Brain microvascular endothelial cell (primary cell): ENCODE results near the gene KRTAP9-4.
"Not testable (repeated sequence)": the region's sequence is repeated elsewhere in the genome, so short reads cannot be mapped to it uniquely, and the experiment has no call there.

Experiments
- DNase-seq: peaks from one replicate; pipeline ENCODE4 v3.0.0-alpha.2; 2020
- H3K27ac ChIP-seq: fragments of 250-450 bp; sonication (Bioruptor Pico); 2 replicates; pipeline ENCODE4 v1.5.1; 2020; ENCODE audit warnings: mild to moderate bottlenecking, moderate library complexity
- H3K27me3 ChIP-seq: fragments of 250-450 bp; sonication (Bioruptor Pico); replicated peaks from 2 replicates; pipeline ENCODE4 v1.5.1; 2020; ENCODE audit warnings: mild to moderate bottlenecking
- H3K36me3 ChIP-seq: fragments of 250-450 bp; sonication (Bioruptor Pico); replicated peaks from 2 replicates; pipeline ENCODE4 v1.5.1; 2020; ENCODE audit warnings: mild to moderate bottlenecking
- H3K4me3 ChIP-seq: 2 replicates; pipeline ENCODE4 v1.5.1; 2011; ENCODE audit warnings: low read depth, mild to moderate bottlenecking, control low read depth, low read length, moderate library complexity
- in situ Hi-C: cut with HindIII; loops from 2 replicates; pipeline ENCODE4 v1.10.0; 2017; ENCODE audit warnings: low sequenced_read_pairs, low pct_ligation_motif_present
- TF ChIP-seq, protein P1 (sequence below): IDR thresholded peaks from 2 replicates; pipeline ENCODE4 v1.5.1; 2011; ENCODE audit warnings: low read depth, mild to moderate bottlenecking, moderate library complexity, low read length, control low read depth, inconsistent platforms; ENCODE audit errors: missing control alignments

KRTAP9-4 gene, protein sequence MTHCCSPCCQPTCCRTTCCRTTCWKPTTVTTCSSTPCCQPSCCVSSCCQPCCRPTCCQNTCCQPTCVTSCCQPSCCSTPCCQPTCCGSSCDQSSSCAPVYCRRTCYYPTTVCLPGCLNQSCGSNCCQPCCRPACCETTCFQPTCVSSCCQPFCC

DNA sequence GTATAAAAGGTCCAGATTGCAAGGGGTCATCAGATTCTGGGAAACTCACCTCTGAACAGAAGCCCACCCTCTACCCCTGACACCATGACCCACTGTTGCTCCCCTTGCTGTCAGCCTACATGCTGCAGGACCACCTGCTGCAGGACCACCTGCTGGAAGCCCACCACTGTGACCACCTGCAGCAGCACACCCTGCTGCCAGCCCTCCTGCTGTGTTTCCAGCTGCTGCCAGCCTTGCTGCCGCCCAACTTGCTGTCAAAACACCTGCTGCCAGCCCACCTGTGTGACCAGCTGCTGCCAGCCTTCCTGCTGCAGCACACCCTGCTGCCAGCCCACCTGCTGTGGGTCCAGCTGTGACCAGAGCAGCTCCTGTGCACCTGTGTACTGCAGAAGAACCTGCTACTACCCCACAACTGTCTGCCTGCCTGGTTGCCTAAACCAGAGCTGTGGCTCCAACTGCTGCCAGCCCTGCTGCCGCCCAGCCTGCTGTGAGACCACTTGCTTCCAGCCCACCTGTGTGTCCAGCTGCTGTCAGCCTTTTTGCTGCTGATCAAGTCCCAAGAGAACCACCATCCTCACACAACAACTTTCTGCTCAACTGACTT lies at the start of gene KRTAP9-4:
Gene KRTAP9-4, plus strand, starts transcription at position 51 of the 604 bp plus-strand sequence. Its CDS starts 34 bp downstream, at position 85.
- DNase-seq, in situ Hi-C loops, H3K27me3 ChIP-seq, H3K4me3 ChIP-seq, H3K36me3 ChIP-seq, H3K27ac ChIP-seq: not testable (repeated sequence)

DNA sequence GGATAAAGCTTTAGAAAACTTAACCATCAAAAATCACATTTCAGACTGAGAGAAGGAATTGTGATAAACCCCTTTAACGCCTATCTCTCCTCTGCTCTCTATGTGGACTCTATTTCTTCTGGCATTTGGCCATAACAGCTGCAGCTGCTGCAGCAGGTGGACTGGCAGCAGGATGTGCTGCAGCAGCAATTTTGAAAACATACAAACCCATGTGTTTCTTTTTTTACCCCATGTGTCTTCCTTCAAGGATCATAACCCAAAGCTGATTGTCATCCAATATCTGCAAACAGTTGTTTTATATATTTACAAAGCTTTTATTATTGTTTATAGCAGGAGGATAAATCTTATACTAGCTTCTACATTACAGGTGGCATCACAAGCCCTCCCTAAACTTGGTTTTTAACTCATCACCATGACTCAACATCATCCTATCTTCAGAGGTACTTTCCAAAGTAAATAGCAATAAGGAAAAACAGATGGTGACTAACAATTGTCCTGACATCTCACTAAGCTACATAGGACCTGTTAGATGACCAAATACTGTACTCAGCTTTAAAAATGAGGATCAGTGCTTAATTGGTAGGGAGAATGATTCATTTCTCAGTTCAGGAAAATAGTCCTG lies 37.5 kb upstream of the KRTAP9-4 start:
- Histone ChIP-seq H3K27me3 (no peaks in the 10 kb centered on the region), H3K36me3 (no peaks in the 10 kb centered on the region), H3K4me3 (no peak overlapping the region), H3K27ac (no peak overlapping the region)
- TF ChIP-seq, protein P1, sequence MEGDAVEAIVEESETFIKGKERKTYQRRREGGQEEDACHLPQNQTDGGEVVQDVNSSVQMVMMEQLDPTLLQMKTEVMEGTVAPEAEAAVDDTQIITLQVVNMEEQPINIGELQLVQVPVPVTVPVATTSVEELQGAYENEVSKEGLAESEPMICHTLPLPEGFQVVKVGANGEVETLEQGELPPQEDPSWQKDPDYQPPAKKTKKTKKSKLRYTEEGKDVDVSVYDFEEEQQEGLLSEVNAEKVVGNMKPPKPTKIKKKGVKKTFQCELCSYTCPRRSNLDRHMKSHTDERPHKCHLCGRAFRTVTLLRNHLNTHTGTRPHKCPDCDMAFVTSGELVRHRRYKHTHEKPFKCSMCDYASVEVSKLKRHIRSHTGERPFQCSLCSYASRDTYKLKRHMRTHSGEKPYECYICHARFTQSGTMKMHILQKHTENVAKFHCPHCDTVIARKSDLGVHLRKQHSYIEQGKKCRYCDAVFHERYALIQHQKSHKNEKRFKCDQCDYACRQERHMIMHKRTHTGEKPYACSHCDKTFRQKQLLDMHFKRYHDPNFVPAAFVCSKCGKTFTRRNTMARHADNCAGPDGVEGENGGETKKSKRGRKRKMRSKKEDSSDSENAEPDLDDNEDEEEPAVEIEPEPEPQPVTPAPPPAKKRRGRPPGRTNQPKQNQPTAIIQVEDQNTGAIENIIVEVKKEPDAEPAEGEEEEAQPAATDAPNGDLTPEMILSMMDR: no peak
- DNase-seq: no peak
- in situ Hi-C loops: no loop called here

DNA sequence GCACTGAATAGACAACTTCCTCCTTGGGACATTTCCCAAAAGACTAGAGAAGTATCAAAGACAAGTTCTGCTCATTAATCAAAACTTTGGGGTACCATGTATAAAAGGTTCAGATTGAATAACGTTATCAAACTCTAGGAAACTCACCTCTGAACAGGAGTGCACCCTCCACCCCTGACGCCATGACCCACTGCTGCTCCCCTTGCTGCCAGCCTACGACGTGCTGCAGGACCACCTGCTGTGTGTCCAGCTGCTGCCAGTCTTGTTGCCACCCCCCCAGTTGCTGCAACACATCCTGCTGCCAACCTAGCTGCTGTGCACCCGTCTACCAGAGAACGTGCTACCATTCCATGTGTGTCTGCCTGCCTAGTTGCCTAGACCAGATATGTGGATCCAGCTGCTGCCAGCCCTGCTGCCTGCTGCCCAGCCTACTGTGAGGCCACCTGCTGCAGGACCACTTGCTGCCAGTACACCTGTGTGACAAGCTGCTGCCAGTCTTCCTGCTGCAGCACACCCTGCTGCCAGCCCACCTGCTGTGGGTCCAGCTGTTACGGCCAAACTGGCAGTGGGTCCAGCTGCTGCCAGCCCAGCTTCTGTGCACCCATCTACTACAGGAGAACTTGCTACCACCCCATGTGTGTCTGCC lies 36.8 kb upstream of the KRTAP9-4 start:
- no peak overlapping the region for H3K4me3 ChIP-seq
- TF ChIP-seq, protein P1: no peak
- in situ Hi-C loops: no loop called here
- H3K27ac ChIP-seq: no peak overlapping the region
- no peaks in the 10 kb centered on the region for H3K27me3 ChIP-seq
- no peaks in the 10 kb centered on the region for H3K36me3 ChIP-seq
- no peak for DNase-seq

DNA sequence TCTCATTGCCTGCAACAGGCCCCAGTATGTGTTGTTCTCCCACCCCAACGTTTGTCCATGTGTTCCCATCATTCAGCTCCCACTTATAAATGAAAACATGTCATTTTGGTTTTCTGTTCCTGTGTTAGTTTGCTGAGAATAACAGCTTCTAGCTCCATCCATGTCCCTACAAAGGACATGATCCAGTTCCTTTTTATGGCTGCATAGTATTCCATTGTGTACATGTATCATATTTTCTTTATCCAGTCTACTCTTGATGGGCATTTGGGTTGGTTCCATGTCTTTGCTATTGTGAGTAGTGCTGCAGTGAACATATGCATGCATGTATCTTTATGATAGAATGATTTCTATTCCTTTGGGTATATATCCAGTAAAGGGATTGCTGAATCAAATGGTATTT lies 33.8 kb upstream of the KRTAP9-4 start:
- in situ Hi-C loops: no loop called here
- TF ChIP-seq, protein P1: no peak
- Histone ChIP-seq H3K27ac (no peak overlapping the region), H3K36me3 (no peaks in the 10 kb centered on the region), H3K4me3 (no peak overlapping the region), H3K27me3 (no peaks in the 10 kb centered on the region)
- DNase-seq: no peak

DNA sequence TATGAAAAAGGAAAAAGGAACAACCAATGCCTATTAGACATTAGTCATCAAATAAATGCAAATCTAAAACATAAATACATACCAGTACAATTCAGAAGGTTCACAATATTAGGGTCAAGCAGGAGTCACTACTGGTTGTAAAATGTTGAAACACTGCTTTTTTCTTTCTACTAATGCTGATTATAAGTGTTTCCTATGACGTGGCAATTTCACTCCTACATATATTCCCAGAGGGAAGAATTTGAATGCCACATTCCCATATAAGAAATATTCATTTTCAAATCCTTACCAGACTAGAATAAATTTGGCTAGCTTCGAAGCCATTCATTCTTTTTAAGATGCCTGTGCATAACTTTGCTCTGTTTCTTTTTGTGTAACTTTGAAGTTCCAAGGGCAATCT lies 25.7 kb upstream of the KRTAP9-4 start:
- DNase-seq: no peak
- no peak overlapping the region for H3K4me3 ChIP-seq
- in situ Hi-C loops: no loop called here
- H3K27me3 ChIP-seq: no peaks in the 10 kb centered on the region
- H3K36me3 ChIP-seq: no peaks in the 10 kb centered on the region
- H3K27ac ChIP-seq: no peak overlapping the region
- TF ChIP-seq, protein P1: no peak

DNA sequence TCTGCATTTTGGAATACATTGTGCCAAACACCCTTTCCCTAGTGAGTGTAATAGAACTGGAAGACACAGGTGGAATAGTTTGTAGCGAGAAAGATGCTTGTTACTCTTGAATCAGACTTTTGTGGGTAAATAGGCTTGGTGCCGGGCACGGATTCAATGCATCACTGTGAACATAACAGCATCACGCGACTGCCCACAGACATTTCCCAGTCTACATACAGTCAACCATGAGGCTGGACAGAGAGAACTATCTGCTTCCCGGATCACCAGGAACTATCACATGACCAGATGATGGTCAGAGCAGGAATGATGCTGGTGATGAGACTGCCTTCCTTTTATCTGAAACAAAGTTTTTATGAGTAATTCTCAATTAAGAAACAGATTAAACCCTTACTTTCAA lies 23.4 kb upstream of the KRTAP9-4 start:
- no peaks in the 10 kb centered on the region for H3K27me3 ChIP-seq
- in situ Hi-C loops: no loop called here
- no peaks in the 10 kb centered on the region for H3K36me3 ChIP-seq
- H3K27ac ChIP-seq: no peak overlapping the region
- no peak overlapping the region for H3K4me3 ChIP-seq
- no peak for DNase-seq
- TF ChIP-seq, protein P1: no peak

DNA sequence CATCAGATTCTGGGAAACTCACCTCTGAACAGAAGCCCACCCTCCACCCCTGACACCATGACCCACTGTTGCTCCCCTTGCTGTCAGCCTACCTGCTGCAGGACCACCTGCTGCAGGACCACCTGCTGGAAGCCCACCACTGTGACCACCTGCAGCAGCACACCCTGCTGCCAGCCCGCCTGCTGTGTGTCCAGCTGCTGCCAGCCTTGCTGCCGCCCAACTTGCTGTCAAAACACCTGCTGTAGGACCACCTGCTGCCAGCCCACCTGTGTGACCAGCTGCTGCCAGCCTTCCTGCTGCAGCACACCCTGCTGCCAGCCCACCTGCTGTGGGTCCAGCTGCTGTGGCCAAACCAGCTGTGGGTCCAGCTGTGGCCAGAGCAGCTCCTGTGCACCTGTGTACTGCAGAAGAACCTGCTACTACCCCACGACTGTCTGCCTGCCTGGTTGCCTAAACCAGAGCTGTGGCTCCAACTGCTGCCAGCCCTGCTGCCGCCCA lies 22.8 kb upstream of the KRTAP9-4 start, which contains the start of gene KRTAP9-2:
Gene KRTAP9-2, plus strand, starts transcription at position 51 of the 498 bp plus-strand sequence. Its CDS starts 7 bp downstream, at position 58.
- H3K4me3 ChIP-seq, DNase-seq, in situ Hi-C loops, H3K27ac ChIP-seq, H3K27me3 ChIP-seq, H3K36me3 ChIP-seq: not testable (repeated sequence)
